HG03280 (cell line): ENCODE measurements around the gene SSBP2.
"Not testable (repeated sequence)": the region's sequence is repeated elsewhere in the genome, so short reads cannot be mapped to it uniquely, and the experiment has no call there.

Experiments used
- ATAC-seq: cut with Tn5 transposase; IDR thresholded peaks from one replicate; pipeline ENCODE4 v1.9.1; 2021; ENCODE audit warnings: mild to moderate bottlenecking, moderate library complexity; ENCODE audit not compliant: unreplicated experiment

The SSBP2 gene

DNA sequence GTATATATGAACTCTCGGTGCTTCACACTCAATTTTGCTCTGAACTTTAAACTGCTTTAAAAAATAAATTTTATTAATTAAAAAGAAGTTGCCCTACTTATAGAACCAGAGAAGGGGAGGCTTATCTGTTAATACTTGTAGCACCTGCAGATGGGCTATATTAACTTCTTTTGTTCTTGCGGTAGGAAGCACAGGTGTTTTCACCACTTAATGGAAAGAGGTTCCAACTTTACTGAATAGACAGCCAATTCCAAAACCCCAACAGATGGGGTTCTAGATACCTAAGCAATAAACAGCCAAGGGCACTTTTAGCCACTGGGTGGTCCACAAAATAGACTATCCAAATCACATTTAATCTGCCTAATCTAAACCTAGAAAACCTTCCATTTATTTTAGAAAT is 65.4 kb downstream of the SSBP2 start:
- ATAC-seq: no peak

DNA sequence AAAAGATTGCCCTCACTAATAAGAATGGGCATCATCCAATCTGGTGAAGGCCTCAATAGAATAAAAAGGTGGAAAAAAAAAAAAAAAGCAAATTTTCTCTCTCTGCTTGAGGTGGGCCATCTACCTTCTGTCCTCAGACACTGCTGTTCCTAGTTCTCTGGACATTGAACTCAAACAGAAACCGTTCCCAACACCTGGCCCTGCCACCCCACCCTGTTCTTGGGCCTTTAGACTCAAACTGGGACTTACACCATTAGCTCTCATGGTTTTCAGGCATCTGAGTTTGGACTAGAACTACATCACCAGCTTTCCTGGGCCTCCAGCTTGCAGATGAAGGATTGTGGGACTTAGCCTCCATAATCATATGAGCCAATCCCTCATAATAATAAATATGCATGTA is 71.0 kb downstream of the SSBP2 start:
- ATAC-seq: no peak

DNA sequence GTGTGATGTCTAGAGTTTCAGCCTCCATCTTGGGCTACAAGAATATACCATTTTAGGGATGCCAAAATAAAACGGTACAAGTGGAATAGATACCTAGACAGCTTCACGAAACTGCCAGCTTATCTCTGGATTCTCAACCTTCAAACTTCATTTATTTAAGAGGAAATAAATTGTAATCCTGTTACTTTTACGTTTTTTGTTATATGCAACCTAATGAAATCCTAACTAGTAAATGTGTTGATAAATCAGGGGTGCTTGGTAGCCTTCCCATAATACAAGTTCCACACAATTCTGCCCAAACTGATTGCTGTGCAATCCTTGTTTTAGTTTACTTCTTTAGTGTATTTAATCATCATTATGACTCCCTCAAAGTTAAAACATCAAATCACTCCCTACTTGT is 75.5 kb downstream of the SSBP2 start:
- ATAC-seq: no peak

DNA sequence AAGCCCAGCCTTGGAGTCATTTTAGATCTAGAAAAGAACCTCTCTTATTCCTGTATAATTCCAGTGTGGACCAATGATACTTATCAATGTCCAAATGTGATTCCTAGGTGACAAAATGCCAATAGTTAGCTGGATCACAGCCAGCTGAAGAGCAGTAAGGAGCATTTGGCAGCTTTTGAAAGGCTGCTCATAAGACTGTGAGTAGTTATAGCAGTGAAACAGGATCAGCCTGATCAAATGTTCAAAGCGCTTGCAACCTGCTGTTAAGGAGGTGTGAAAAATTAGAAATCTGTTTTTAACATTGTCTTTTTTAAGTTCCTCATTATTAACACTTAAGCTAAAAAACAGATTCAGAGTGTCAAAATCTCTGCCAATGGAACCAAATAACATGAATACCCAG is 85.1 kb downstream of the SSBP2 start:
- ATAC-seq: no peak

DNA sequence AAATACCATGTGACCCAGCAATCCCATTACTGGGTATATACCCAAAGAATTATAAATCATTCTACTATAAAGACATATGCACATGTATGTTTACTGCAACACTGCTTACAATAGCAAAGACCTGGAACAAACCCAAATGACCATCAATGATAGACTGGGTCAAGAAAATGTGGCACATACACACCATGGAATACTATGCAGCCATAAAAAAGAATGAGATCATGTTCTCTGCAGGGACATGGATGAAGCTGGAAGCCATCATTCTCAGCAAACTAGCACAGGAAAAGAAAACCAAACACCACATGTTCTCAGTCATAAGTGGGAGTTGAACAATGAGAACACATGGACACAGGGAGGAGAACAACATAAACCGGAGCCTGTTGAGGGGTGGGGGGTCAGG is 90.3 kb downstream of the SSBP2 start:
- not testable (repeated sequence) for ATAC-seq

DNA sequence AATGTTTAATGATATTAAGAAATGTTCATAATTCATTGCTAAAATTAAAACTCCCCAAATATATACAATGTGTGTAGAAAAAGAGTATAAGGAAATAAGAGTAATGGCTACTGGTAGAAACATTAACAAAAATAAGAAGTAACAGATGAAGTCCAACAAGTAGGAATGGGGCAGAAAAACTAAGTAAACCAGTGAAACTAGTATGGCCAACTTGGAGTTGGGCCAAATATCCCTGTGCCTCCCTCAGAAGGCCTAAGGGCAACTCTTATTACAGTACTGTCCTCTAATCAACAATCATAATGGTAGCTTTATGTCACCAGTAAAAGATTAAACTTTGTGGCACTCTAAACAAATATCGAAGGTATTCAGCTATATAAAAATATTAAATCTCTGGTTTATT is 93.5 kb downstream of the SSBP2 start:
- no peak for ATAC-seq

DNA sequence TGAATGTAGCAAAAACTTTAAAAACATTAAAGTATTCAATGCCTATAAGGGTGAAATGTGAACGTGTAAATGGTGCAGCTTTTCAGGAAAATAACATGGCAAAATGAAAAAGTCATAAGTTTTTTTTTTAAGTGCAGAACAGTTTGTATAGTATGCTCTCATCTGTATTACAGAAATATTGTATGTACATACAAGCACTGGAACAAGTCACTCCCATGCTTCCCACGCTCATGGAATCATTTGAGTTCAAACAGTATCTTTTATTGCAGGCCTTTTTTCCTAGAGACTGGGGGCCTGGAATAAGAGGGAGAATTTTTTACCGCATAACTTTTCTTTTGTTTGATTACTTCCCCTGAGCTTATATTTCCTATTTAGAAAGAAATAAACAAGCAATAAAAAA is 94.1 kb downstream of the SSBP2 start:
- ATAC-seq: no peak

DNA sequence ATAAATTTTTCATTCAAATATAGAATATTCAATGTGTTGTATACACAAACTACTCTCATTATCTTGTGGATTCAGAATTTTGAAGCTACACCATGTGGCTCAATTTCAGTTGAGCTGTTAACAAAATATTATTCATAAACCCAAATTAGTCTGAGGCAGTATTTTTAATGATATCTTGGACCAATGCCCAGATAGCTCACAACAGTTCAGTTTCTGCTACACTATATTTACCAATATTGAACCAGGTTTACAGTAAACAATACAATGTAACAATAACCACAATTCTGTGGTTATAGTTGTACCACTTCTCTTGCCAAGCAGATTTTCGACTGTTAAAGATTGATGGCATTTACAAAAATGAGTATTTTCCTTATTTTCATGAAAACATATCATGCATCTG is 99.9 kb downstream of the SSBP2 start:
- no peak for ATAC-seq

DNA sequence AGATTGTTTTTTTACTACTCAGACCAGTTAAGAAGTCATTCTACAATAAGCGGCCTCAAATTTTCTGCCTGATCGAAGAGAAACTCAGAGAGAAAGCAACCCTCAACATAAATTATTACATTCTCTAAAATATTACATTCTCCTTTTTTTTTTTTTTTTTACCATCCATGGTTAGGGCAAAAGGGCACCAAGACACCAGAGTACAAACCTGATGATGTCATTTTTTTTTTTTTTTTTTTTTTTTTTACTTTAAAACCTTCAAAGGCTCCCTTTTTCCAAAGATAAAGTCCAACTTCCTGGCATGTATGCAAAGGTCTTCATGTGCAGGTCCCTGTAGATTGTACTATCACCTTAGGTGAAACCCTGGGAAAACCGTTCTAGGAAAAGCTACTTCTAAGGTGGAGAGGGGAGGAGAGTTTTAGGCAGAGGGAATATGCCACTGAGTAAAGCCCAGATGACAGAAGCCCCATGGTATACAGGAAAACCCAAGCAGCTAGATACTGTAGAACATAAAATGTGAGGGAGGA is 104.4 kb downstream of the SSBP2 start:
- ATAC-seq: no peak

DNA sequence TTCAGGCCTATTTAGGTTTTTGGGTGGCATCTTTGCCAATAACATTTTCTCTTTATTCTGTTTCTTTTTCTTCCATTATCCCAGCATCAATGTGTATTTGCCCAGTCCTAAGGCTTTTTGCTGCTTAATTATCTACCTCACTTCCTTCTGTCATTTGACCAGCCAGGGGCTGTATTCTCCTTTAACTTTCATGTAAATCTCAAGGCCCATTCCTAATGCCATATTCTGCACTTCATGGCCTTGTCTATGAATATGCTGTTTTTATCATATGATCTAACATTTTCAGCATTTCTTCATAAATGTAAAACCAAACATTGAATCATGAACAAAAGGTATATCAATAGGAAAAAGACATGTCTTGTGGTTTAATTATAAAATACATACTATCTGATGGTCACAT is 108.7 kb downstream of the SSBP2 start:
- ATAC-seq: no peak

DNA sequence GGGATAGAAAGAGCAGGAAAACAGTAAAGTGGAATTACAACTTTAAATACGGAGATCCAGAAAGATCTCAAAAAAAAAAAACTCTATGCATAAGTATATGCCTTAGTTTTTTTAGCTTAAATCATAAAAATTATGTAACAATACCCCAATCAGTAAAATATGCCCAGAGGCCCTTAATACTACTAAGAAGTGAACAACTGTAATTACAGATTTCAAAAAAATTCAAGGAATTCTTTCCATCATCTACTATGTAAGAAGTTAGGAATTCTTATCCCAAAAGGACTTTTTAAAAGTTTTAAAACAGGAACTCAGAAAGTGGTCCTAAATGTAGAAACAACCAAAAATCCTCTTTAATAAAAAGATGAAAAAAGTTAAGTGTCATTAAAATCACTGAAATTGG is 111.3 kb downstream of the SSBP2 start:
- no peak for ATAC-seq

DNA sequence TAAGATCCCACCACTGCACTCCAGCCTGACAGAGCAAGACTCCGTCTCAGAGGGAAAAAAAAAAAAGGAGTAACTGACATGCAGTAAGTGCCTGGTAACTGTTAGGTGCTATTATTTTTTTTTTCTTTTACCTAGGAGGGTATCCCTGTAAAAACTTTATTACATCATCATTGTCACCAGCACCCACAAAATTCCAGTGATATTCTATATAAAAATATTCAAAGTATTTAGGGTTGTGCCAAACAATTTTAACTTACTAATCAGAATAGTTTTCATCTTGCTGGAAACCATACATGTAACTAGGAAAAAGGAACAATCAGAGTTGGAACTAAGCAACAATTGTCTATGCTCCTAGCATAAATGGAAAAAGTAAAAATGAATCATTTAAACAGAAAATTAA is 112.4 kb downstream of the SSBP2 start:
- ATAC-seq: no peak

DNA sequence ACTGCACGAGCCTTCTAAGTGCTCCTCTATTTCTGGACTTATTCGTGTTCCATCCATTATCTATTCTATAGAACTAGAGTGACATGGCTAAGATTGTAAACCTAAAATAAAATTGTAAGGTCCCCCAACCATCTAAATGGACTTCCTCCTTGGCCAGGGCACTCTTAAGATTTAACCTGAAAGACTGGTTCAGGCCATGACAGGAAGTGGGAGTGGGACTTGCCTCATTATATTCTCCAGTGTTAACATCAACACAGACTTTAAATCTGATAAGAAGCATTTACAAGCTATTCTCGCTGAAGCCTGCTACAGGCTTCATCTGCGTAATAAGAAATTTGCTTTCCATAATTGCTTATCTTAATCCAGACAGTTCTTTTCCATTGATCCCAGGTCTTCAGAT is 117.0 kb downstream of the SSBP2 start:
- no peak for ATAC-seq

DNA sequence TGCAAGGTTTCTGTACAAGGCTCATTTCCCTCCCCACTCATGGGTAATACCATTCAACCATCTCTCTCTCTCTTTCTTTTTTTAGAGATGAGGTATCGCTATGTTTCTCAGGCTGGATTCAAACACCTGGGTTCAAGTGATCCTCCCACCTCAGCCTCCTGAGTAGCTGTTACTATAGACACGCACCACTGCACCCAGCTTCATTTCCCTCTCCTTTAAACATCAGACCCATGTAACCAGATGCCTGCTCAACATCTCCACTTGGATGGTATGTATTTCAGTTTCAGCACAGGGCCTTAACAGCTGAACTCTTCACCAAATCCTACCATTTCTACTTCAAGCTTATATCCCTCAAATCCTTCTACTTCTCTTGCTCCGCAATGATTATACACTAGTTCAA is 117.4 kb downstream of the SSBP2 start:
- ATAC-seq: no peak

DNA sequence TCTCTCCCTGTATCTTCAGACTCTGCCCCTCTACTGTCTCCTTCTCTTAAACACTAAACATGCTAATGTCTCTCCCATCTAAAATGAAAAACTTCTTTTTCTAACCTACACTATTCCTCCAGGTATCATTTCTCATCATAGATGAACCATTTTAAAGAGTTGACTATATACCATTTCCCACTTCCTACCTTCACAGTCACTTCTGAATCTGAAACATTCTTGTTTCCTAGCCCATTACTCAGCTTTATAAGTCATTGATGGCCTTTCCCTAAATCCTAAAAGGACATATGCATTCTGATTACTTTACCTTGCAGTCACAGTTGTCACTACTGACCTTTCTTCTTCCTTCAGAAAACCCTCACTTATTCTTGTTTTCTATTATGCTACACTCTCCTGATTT is 118.2 kb downstream of the SSBP2 start:
- ATAC-seq: no peak

DNA sequence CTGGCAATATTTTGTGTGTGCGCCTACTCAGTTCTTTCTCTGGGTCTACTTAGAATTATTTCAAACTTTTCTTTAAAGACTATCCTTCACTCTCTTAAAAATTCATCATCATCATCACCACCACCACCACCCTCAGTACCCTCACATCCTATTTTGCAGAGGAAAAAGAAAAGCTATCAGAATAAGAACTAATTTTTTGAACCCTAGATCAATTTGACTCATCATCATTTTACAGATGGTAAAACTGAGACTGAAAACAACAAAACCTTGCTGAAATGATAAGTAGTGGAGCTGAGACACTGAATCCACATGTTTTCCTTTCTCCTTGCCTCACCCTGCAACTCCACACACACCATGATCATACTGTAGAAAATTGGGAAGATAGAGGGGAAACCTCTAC is 119.3 kb downstream of the SSBP2 start:
- ATAC-seq: no peak

DNA sequence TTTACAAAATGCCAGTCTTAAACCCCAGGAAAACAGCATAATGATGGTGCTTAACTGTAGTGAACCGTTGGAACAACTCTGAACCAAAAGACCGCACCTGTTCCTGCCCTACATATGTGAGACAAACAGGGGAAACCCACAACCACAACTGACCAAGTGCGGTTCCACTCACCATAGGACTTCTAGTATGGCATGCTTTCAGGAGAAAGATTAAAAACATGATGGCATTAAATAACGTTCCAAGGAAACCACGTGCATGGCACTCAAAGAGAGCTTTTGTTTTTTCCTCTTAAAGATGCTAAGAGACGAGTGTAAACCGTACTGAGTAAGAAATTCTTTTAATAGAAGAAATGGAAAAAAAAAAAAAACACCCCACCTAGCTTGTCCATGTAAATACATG is 119.8 kb downstream of the SSBP2 start:
- ATAC-seq: peak; percentile 70

DNA sequence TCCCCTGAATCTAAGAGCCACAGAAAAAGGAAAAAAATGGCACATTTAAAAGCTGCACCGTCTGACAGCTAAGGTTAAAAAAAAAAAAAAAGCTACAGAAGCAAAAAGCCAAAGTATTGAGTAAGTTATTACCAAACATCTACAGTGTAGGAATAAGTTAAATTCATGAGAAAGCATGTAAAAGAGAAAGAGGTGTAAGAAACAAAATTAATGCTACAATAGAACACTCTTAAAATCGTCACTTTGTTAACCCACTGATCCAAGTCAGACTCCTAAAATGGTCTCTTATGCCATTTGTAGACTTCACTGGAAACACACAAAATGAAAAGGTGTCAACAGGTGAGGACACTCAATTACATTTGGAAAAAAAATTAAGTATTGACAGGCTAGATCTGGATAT is 120.2 kb downstream of the SSBP2 start:
- ATAC-seq: no peak

DNA sequence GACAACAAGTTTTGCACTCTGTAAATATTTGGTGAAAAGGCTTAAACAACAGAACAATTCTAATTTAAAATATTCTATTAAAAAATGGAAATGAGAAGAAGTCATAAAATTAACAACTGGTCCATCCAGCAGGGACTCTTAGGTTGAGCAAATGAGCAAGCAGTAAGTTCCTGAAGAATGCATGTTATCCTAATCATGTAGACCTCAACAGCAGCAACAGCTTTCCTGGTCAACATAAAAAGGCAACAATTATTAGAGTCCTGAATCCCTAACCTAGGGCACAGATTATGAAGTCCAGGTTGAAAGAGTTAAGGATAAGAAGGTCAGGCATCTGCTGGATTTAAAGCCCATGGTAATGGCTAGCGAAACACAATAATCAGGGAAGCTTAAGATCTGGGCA is 120.9 kb downstream of the SSBP2 start:
- no peak for ATAC-seq

DNA sequence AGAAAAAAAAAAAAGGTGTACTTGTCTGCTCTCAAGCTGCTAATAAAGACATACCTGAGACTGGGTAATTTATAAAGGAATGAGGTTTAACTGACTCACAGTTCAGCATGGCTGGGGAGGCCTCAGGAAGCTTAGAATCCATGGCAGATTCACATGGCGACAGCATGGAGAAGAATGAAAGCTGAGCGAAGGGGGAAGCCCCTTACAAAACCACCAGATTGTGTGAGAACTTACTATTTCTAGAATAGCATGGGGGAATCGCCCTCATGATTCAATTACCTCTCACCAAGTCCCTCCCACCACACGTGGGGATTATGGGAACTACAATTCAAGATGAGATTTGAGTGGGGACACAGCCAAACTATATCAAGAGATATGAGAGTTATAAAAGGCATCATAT is 122.8 kb downstream of the SSBP2 start:
- ATAC-seq: not testable (repeated sequence)

DNA sequence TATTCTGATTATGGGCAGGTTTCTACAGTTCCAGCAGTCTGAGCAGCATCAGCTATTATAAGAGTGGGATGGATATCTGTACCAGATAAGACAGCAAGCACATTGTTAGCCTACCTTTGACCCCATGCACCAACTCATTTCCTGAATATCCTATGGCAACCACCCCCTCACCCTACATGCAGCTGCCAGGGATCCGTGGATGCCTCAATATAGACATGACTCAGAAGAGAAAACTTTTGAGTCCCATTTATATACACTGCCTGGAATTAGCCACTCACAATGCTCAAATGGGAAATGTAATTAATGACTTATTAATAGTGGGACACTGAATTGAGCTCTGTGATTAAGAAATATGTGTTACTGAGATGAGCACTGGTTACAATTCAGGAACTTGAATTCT is 124.4 kb downstream of the SSBP2 start:
- ATAC-seq: no peak

DNA sequence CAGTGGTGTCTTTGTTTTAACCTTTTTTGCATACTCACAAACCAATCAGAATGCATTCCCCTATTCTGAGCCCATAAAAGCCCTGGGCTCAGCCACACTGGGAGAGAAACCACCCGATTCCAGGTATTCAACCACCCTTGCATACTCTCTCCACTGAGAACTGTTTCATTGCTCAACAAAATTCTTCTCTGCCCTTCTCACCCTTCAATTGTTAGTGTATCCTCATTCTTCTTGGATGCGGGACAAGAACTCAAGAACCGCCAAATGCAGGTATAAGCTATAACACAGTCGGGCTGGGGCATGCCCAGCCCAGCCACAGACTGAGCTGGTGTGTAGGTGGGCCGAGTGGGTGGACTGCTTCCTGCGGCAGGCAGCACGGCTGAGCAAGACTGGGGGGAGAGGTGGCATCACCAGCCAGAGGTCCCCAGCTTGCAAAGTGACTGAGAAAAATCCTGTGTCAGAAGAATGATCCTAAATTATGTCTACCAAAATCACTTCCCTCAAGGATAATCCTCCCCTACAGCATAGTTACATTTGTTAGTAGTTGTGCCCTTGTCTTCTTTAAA is 141.0 kb downstream of the SSBP2 start:
- ATAC-seq: no peak

DNA sequence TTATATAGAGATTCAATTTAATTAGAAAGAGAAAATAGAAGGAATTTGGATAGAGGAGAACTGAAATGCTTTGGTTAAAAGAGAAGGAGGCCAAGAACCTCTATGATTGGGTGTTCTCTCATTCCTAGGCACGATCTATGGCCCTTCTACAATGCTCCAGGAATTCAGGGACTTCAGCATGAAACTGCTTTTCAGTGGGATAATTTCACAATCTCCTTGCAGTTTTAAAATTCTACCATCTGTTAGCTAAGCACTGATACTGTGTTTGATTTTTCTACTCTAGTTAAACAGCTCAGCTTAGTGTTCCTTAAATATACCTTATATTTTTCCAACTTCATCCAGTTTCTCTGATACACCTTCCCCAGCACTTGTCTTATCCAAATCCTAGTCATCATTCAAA is 141.9 kb downstream of the SSBP2 start:
- no peak for ATAC-seq

DNA sequence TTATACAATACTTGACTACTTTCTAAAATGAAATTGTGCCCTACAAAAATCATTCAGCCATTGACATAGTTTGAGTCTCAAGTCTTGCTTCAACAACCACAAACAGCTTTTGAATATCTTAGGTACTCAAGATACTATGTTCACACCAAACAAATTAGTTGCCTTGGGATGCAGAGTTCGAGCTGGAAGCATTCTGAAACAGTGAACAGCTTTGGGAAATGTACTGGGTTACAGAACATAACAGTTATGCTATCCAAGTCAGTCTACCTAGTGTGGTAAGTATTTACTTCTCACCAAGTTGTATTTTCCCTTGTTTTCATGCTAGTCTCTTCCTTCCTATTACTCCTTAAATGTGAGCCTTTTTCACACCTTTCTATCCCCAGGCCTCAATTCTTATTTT is 143.2 kb downstream of the SSBP2 start:
- no peak for ATAC-seq
